ENCODE measurements around the gene BACE2. TPM values are rescaled to one million over a fixed set of nuclear protein-coding genes. Genes with fewer than 3 reads are reported as not detected.

Gene BACE2
- total RNA-seq (2014; rRNA removed; shearing (Covaris generic)), result 70.5 and 74.0 TPM in 2 replicates

DNA sequence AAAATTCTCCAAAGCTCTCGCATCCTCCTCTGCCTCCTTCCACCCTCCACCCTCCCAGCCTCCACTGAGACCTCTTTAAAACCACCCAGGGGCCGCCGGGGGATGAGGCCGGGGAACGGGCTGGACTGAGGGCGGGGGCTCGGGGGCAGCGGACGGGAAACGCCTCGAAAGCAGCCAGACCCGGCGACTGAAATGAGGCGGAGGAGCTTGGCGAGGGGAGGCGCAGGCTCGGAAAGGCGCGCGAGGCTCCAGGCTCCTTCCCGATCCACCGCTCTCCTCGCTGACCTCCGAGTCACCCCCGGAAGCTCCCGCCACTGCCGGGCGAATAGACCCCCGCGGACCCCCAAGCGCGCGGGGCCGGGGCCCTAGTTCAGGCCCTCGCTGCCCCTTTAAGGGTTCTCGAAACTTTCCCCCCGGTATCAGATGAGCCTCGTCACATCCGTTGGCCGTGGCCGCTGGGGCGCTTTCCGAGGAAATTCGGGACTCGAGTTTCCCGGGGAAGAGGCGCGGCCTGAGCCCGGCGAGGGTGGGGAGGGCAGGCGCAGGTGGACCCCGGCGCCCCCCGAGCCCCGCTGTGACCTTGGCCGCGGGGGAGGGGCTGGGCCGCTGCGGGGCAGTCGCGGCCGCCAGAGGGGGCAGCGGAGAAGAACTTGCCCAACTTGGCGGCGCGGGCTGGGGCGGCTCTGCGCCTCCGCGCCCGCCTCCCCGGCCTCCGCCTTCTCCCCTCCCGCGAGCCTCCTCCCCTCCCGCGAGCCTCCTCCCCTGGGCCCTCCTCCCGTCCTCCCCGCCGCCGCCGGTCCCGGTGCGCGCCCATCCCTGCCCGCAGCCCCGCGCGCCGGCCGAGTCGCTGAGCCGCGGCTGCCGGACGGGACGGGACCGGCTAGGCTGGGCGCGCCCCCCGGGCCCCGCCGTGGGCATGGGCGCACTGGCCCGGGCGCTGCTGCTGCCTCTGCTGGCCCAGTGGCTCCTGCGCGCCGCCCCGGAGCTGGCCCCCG is at the start of gene BACE2:
TSS of gene BACE2 (plus strand) at position 813 of the 995 bp plus-strand sequence. CDS start at position 917, 104 bp downstream.
- DNase-seq (ENCODE audit: low read depth), result peak; percentile 90

DNA sequence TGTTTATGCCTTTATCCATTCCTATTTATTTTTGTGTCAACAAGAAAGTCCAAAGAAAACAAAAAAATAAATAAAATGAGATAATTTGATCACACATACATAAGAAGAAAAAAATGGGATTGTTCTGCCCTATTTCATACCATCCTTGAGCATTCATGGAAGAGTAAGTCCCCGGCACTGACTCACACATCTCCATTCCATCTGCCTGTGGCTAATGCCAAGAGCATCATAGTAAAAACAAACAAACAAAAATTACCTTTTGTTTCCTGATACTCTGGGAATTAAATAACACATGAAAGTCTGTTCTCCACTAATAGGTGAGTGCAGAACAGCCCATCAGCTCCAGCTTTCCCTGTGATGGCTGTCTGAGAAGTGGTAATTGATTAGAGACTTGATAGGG is 48.1 kb upstream of the BACE2 start:
- DNase-seq (ENCODE audit: low read depth), result no peak

DNA sequence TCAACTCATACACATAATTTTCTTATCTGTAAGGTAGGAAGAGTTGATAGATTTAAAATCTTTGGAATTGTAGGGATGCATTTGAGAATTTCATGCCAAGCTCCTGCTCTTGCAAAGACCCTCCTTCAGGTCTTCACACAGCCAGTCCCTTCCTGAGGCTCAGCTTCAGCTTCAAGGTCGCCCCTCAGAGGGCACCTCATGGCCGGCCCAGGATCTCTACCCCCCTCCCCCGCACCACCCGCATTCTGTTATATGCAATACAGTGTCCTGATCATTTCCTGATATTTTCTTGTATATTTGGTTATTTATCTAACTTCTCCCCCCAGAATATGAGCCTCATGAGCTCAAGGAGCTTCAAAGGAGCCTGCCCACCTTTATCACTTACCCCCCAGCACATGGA is 47.0 kb upstream of the BACE2 start:
- DNase-seq (ENCODE audit: low read depth), result no peak

DNA sequence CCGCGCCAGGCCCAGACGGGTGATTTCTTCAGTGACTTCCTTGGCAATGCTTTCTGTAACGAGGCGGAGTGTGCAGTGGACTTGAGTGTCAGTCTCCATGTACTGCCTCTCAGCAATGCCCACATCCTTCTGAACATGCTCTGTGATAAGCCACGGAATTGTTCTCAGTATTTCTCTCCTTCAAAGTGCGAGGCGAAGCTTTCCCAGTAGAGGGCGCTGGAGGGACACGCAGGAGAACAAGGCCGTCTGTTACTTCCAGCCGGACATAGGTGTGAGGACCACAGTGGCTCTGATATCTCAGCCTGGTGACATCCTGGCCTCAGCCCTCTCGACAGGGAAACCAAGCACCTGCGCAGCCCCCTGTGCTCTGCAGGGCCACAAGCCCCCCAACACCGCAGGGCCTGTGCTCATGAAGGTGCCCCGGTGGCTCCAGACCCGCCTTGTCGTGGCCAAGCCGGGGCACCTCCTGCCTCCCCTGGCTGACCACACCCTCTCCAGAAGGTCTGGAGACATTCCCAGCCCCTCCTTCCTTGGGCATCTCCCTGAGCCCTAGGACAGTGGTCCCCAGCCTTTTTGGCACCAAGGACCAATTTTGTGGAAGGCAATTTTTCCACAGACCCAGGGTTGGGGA is 46.1 kb upstream of the BACE2 start:
- DNase-seq (ENCODE audit: low read depth), result peak; percentile 88

DNA sequence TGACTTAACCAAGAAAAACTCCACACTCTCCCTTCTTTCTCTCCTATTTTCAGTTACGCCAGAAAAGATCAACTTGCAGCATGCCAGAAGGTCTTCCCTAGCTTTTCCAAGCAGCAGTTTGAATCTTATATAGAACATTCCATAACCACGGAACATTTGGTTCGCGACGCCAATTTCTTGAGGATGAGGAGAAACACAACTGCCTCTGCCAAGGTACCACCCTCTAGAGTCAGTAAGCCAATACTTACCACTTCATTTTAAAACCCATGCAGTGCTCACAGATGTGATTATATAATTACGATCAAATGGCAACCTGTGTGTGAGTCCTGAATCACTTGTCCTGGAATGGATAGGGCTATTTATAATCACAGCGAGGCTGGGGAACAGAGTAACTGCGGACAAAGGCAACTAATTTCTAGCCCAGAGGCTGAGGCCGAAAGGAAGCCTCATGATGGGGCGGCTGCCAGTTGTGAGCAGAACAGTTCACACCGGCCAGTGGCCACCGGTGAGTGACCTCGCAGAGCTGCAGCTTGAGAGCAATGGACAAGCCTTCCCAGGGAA is 43.2 kb upstream of the BACE2 start:
- DNase-seq (ENCODE audit: low read depth), result no peak

DNA sequence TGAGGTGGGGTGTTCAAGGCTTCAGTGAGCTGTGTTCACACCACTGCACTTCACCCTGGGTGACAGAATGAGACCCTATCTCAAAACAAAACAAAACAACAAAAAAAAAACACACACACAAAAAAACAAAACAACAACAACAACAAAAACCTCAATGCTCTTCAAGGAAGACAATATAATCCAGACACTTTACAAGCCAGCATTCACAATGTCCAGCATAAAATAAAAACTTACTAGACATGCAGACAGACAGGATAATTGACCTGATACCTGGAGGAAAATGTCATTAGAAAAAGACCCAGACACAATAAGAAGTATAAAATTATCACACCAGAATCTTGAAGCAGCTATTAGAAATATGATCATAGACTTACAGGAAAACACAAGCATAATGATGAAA is 39.0 kb upstream of the BACE2 start:
- no peak for DNase-seq (ENCODE audit: low read depth)

DNA sequence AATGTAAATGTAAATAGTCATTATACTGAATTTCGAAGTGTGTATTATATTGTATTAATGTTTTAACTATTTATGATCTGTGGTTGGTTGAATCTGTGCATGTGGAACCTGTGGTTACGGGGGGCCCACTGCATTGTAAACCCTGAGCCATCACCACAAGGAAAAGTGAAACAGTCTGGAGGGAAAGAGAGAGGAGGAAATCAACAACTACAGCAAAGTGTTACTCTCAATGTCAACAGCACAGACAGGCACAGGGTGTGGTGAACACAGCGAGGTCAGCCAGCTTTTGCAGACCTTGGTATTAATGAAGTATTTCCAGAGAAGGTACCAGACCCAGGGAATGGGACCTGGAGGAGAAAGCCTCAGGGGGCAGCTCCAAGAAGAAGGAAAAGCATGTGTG is 37.1 kb upstream of the BACE2 start:
- no peak for DNase-seq (ENCODE audit: low read depth)

DNA sequence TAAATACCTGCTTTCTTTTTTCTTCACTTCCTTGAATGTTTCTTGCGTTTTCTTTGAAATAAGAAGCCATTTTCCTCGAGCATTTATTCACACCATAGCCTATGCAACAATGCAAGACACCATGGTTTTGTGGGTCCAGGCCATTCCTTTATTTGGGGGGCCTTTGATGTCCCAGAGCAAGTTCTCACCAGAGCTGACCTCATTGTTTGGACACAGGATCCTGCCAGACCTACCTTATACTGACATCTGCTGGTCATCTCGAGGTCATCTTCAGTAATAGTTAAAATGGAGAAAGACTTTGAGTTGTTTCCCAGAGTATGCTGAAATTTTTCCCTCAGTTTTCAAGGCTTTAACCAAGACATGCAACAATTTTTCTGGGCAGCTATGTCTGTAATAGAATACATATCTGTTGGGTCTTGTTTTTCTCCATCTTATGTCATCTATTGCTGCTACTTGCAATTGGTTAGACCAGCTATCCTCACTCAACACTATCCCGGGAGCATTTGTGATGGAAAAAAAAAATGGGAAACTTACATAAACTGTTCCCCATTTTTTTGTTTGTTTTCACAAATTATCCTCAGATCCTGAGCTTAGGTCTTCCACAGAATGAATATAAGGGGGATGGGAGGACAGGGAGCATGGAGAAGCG is 34.0 kb upstream of the BACE2 start:
- DNase-seq (ENCODE audit: low read depth), result peak; percentile 51

DNA sequence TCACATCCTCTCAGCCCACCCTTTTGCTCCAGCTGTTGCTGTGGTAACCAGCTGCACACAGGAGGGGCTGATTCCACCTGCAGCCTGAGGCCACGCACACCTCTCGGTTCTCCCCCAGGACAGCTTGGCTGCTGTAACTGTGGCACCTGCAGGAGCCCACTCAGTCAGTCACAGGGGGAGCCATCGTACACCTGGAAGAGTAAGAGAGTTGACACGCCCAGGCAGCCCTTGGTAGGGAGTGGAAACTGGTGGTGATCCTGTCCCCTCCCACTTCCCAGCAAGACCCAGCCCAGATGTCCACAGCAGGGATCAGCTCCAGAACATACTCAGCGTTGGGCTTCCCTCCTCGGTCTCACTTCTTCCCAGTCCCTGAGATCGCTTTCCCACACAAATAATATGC is 32.2 kb upstream of the BACE2 start:
- no peak for DNase-seq (ENCODE audit: low read depth)

DNA sequence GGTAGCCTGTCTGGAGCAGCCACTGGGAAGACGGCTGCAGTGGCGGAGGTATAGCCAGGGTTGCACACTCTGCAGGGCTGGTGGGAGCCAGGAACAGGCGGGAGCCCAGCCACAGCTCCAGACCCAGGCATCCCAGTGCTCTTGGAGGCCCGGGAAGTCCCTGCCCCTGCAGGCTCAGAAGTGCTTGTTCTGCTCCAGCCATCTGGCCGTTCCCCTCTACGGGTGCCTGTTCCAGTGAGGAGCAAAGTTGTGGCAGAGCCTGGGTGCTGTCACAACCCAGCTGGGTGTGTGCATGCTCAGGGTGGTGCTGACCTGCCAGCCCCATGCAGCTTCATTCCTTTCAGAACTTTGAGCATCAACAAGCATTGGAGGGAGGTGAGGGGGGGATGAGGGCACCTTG is 31.7 kb upstream of the BACE2 start:
- no peak for DNase-seq (ENCODE audit: low read depth)

DNA sequence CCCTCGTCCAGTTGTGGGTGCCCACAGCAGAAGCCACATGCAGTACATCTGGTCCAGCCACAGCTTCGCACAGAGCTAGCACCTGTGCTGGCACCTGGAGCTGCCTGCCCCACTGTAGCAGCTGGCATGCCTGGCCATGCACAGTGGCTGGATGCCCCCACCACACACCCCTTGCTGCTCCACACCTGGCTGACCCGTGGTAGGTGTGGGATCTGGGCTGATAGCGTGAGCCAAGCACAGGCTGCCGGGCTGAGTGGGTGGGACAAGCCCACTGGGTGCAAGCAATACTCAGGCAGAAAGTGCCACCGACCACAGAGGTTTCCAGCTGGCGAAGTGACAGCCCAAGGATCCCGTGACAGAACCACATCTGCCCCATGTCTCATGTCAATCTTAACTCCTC is 30.6 kb upstream of the BACE2 start:
- no peak for DNase-seq (ENCODE audit: low read depth)

DNA sequence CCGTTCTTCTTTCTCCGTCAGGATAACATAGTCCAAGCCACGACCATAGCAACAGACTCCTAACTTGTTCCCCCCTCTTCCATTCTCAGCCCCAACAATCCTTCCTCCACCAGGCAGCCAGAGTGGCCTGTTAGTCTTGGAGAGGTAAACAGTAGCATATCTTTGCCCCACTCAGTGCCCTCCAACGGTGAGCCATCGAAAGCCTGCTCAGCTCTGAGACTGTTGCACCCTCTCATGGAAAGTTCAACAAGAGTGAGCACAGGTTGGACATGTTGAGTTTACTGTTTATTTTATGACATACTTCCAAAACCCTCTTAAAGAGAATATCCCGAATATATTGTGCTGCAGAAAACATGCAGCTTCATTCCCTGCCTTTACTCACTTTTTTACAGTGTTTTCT is 30.1 kb upstream of the BACE2 start:
- no peak for DNase-seq (ENCODE audit: low read depth)

DNA sequence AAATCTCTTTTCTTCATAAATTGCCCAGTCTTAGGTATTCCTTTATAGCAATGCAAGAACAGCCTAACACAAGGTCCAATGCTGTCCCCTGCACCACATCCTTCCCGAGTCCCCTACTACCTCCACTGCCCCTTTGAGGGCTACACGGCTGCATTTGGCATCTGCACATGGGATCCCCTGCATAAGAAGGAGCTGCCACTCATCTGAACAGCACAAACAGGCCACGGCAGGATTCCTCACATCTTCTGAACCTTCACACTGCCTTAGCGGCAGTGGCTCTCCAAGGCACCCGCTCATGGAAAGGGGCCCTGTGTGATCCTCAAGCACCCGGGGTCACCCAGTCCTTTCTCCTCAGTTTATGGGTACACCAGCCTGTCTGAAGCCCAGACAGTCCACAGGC is 29.2 kb upstream of the BACE2 start:
- DNase-seq (ENCODE audit: low read depth), result no peak

DNA sequence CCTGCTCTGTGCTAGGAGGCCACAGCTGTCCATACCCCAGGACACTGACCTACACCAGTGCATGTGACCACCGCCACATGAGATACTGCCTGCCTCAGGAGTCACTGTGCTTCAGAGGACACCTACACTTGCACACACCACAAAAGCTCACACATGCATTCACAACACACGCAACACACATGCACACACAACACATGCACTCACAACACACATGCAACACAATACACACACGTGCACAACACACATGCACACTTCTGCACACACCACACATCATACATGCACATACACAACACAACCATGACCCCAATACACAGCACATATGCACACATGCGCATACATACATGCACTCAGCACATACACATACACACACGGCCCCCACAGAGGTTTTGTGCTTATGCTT is 28.7 kb upstream of the BACE2 start:
- no peak for DNase-seq (ENCODE audit: low read depth)

DNA sequence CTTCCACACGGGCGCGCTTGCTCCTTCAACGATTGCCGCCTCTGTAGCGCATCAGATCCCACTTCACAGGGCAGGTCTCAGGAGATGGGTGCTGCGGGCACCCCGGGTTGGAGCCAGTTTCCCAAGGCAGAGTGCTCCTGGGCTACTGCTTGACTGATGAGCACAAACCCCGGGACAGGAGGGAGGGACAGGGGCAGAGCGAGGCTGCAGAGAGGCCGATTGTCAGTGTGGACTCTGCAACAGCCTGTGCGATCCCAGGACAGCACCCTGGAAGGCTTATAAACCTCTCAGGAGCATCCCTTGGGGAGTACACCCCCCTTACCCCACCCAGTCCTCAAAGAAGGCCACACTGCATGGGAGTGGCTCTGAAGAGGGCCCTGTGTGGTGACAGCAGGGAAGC is 28.0 kb upstream of the BACE2 start:
- DNase-seq (ENCODE audit: low read depth), result no peak

DNA sequence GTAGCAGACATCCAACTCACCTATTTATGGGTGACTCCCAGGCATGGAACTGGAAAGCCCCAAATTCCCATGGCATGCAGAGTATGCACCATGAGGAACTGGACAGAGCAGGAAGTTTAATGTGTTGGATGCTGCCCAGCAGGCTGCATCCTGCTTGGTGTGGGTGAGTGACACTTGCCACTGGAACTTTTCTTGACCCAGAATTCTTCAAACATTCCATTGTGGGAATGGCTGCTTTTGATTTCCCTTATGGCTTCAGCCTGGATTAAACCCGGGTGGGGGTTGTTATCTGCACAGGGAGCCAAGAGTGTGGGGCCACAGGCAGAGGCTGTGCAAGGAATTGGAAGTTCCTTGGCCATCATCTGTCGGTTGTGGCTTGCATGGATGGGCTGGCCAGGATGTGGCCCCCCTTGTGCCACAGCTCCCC is 26.9 kb upstream of the BACE2 start:
- DNase-seq (ENCODE audit: low read depth), result peak; percentile 79

DNA sequence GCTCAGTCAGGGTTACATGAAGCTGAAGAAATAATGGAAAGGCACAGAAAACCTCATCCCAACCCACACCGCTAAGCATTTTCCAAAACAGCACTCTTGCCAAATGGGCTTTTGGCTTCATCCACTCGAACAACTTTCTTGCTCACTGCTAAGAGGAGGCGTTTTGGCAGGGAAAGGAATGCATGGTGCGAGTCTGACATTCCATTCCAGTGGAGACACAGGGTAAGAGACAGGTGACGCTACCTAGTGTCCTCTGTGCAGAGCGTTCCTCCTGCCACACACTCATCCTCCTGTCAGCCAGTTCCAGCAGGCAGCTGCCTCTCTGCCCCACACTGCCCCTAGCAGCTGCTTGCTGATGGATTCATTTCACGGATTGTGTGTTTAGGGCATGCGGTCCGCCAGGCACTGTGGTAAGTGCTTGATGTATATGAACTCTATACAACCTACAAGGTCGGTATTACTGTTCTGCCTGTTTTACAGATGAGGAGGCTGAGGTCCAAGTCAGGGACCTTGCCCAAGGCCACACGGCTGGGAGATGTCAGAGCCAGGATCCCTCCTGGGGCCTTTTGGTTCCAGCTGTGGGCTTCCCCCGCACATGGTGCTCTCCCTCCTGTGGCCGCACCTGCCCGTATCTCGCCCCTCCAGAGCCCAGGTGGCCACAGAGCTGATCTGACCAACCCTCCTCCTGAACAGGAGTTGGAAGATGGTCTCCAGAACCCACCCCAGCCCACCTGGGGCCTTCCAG is 25.7 kb upstream of the BACE2 start:
- DNase-seq (ENCODE audit: low read depth), result peak; percentile 79

DNA sequence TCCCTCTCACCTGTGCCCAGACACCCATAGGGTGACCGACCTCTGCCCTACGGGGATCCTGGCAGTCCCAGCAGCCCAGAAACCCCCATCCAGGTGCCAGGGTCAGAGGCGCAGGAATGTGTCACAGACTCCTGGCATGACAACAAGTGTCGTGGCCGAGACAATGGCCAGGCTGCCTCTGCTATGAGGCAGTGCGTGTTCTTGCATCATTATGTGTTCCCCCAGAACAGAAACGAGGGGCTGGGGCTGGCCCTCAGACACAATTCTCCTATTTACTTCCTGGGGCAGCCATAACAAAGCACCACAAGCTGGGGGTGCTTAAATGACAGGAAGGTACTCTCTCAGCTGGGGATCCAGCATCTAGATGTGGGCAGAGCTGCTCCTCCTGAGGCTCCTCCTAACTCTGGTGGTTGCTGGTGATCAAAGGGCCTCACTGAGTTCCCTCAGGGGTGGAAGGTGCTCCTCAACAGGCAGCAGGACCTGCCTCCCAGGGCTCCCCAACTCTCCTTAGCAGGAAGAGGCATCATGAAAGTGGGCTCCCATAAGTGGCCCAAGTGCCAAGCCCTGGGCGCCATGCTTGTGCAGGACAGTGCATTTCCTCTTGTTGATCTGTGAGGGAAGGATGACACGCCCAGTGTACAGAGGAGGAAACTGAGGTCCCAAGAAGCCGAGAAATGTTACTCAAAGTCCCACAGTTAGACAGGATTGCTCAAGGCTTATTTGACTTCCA is 24.2 kb upstream of the BACE2 start:
- no peak for DNase-seq (ENCODE audit: low read depth)

DNA sequence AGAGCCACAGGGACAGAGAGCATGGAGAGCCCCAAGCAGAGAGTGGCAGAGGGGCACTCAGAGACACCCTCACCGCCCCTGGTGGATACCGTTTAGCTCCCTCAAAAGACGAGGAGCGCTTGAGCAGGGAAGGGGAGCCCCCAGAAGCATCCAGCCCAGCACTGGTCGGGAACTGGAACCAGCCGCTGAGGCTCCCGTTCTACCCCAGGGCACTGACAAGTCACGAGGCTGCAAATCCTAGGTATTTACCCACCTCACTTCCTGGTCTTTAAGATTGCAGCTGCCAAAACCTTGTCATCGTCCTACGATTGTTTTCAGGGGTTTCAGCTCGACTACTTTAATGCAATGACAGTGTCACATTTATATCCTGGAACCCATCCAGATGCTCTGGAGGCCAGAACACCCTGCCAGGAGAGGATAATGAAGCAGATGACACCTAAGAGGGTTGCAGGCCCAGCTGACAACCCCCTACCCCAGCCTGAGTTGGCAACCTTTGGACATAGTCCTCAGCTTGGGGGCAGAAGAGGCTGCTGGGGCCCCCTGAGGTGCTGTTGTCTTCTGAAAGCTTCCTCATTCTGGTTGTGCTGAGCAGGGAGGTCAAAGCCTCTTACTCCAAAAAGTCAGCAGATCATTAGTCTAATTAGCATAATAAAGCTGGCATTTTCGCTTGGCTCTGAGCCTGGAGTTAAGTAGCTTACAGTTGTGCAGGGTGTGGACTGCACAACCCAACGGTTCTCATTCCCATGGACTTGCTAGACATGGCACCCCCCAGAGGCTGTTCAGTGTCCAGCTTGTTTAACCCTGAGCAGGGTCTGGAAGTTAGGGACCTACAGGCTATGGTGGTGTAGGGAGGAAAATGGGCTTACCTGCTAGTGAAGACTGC is 20.6 kb upstream of the BACE2 start:
- no peak for DNase-seq (ENCODE audit: low read depth)

DNA sequence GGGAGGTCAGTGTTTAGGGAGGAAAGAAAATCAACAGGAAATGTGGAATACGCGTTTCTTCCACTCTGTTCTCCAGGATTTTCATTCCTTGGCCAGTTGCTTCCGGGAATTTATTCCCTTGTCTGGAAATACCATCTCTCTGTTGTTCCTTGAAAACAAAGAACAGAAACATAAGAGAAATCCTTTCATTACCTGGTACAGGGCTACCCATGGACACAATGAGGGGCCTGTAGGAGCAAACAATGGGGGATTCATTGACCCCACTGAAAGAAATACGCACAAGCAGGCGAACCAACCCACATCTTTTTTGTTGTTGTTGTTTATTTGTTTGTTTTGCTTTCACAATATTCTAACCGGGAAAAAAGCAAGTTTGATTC is 20.0 kb upstream of the BACE2 start:
- no peak for DNase-seq (ENCODE audit: low read depth)

All from Daoy (cell line).